ENCODE measurements around the gene RAD23A.
"Not testable (repeated sequence)": the region's sequence is repeated elsewhere in the genome, so short reads cannot be mapped to it uniquely, and the experiment has no call there.

DNA sequence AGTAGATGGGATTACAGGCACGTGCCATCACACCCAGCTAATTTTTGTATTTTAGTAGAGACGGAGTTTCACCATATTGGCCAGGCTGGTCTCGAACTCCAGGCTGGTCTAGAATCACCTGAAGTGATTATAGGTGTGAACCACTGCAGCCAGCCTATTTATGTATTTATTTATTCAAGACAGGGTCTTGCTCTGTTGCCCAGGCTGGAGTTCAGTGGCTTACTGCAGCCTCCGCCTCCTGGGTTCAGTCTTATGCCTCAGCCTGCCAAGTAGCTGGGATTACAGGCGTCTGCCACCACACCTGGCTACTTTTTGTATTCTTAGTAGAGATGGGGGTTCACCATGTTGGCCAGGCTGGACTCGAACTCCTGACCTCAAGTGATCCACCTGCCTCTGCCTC lies 6.4 kb downstream of the RAD23A start:
- TF ChIP-seq, protein P1, sequence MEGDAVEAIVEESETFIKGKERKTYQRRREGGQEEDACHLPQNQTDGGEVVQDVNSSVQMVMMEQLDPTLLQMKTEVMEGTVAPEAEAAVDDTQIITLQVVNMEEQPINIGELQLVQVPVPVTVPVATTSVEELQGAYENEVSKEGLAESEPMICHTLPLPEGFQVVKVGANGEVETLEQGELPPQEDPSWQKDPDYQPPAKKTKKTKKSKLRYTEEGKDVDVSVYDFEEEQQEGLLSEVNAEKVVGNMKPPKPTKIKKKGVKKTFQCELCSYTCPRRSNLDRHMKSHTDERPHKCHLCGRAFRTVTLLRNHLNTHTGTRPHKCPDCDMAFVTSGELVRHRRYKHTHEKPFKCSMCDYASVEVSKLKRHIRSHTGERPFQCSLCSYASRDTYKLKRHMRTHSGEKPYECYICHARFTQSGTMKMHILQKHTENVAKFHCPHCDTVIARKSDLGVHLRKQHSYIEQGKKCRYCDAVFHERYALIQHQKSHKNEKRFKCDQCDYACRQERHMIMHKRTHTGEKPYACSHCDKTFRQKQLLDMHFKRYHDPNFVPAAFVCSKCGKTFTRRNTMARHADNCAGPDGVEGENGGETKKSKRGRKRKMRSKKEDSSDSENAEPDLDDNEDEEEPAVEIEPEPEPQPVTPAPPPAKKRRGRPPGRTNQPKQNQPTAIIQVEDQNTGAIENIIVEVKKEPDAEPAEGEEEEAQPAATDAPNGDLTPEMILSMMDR (IDR thresholded peaks at IDR 0.05) = not testable (repeated sequence)
- not testable (repeated sequence) for TF ChIP-seq POLR2AphosphoS5 (IDR thresholded peaks at IDR 0.05); POLR2A (IDR thresholded peaks at IDR 0.05; ENCODE audit: low read depth); EP300 (IDR thresholded peaks at IDR 0.05)

All from esophagus muscularis mucosa (tissue), 4 donors.